H9 (cell line): Measurements from ENCODE around the gene ADGRB3. TPM values are rescaled to one million over a fixed set of nuclear protein-coding genes. Genes with fewer than 3 reads are reported as not detected.

Source experiments
- DNase-seq: peaks from one replicate; pipeline ENCODE4 v3.0.0-alpha.2; 2017
- H2AFZ ChIP-seq: one replicate; pipeline ENCODE4 v1.6.1; 2013; ENCODE audit warnings: mild to moderate bottlenecking, low read length, control low read depth, moderate library complexity
- H2AK5ac ChIP-seq: 2 replicates; pipeline ENCODE4 v1.6.1; 2013; ENCODE audit warnings: low read length, control low read depth, mixed read lengths; ENCODE audit not compliant: insufficient read length
- H2BK120ac ChIP-seq: one replicate; pipeline ENCODE4 v1.6.1; 2013; ENCODE audit warnings: low read depth, mild to moderate bottlenecking, low read length, control low read depth, inconsistent platforms; ENCODE audit not compliant: poor library complexity, severe bottlenecking
- H2BK12ac ChIP-seq: 2 replicates; pipeline ENCODE4 v1.6.1; 2013; ENCODE audit warnings: low read length, control low read depth, mixed read lengths, low read depth; ENCODE audit not compliant: insufficient read length
- H2BK15ac ChIP-seq: 2 replicates; pipeline ENCODE4 v1.6.1; 2013; ENCODE audit warnings: low read depth, low read length, control low read depth
- H2BK20ac ChIP-seq: one replicate; pipeline ENCODE4 v1.6.1; 2013; ENCODE audit warnings: low read depth, mild to moderate bottlenecking, low read length, control low read depth, inconsistent platforms; ENCODE audit not compliant: poor library complexity, severe bottlenecking
- H2BK5ac ChIP-seq: 2 replicates; pipeline ENCODE4 v1.6.1; 2013; ENCODE audit warnings: low read length, control low read depth, mixed read lengths; ENCODE audit not compliant: insufficient read length
- H3K14ac ChIP-seq: 2 replicates; pipeline ENCODE4 v1.6.1; 2013; ENCODE audit warnings: low read length, control low read depth; ENCODE audit not compliant: insufficient read depth
- H3K18ac ChIP-seq: 2 replicates; pipeline ENCODE4 v1.6.1; 2013; ENCODE audit warnings: low read depth, mild to moderate bottlenecking, mixed read lengths, low read length, control low read depth; ENCODE audit not compliant: insufficient read length
- H3K23ac ChIP-seq: 2 replicates; pipeline ENCODE4 v1.6.1; 2013; ENCODE audit warnings: low read length, control low read depth, mixed read lengths, low read depth; ENCODE audit not compliant: insufficient read length
- H3K23me2 ChIP-seq: 2 replicates; pipeline ENCODE4 v1.6.1; 2013; ENCODE audit warnings: low read depth, mild to moderate bottlenecking, mixed read lengths, low read length, control low read depth; ENCODE audit not compliant: insufficient read length, poor library complexity, severe bottlenecking
- H3K27ac ChIP-seq: 2 replicates; pipeline ENCODE4 v1.5.1; 2013; ENCODE audit warnings: low read length, control low read depth, mixed read lengths, low read depth; ENCODE audit not compliant: insufficient read length
- H3K27me3 ChIP-seq: 2 replicates; pipeline ENCODE4 v1.6.1; 2013; ENCODE audit warnings: low read length, control low read depth, inconsistent platforms; ENCODE audit not compliant: insufficient read depth
- H3K4ac ChIP-seq: 2 replicates; pipeline ENCODE4 v1.6.1; 2013; ENCODE audit warnings: low read depth, mild to moderate bottlenecking, control low read depth, inconsistent platforms, low read length, moderate library complexity
- H3K4me1 ChIP-seq: 2 replicates; pipeline ENCODE4 v1.6.1; 2013; ENCODE audit warnings: low read length, control low read depth, inconsistent platforms; ENCODE audit not compliant: insufficient read depth
- H3K4me2 ChIP-seq: 2 replicates; pipeline ENCODE4 v1.6.1; 2013; ENCODE audit warnings: low read length, control low read depth, mixed read lengths; ENCODE audit not compliant: insufficient read length, insufficient read depth
- H3K56ac ChIP-seq: 2 replicates; pipeline ENCODE4 v1.6.1; 2013; ENCODE audit warnings: low read depth, mild to moderate bottlenecking, mixed read lengths, low read length, control low read depth; ENCODE audit not compliant: insufficient read length
- H3K79me1 ChIP-seq: 2 replicates; pipeline ENCODE4 v1.6.1; 2013; ENCODE audit warnings: low read depth, mild to moderate bottlenecking, moderate library complexity, low read length, control low read depth, inconsistent platforms; ENCODE audit not compliant: insufficient read depth, poor library complexity, severe bottlenecking
- H3K79me2 ChIP-seq: 2 replicates; pipeline ENCODE4 v1.6.1; 2013; ENCODE audit warnings: low read length, control low read depth, inconsistent platforms; ENCODE audit not compliant: insufficient read depth
- H3K9ac ChIP-seq: 2 replicates; pipeline ENCODE4 v1.6.1; 2013; ENCODE audit warnings: low read length, control low read depth, mixed read lengths; ENCODE audit not compliant: insufficient read length; ENCODE audit errors: extremely low read depth
- H3K9me3 ChIP-seq: one replicate; pipeline ENCODE4 v1.6.1; 2013; ENCODE audit warnings: low read depth, low read length, inconsistent platforms; ENCODE audit not compliant: control insufficient read depth
- H3T11ph ChIP-seq: one replicate; pipeline ENCODE4 v1.6.1; 2013; ENCODE audit warnings: mild to moderate bottlenecking, low read length, control low read depth, inconsistent platforms
- H4K20me1 ChIP-seq: one replicate; pipeline ENCODE4 v1.6.1; 2013; ENCODE audit not compliant: control insufficient read depth, insufficient read length, insufficient read depth
- H4K5ac ChIP-seq: 2 replicates; pipeline ENCODE4 v1.6.1; 2013; ENCODE audit warnings: low read depth, mild to moderate bottlenecking, mixed read lengths, low read length, control low read depth; ENCODE audit not compliant: insufficient read length
- H4K8ac ChIP-seq: replicated peaks from 2 replicates; pipeline ENCODE4 v1.6.1; 2013; ENCODE audit warnings: low read length, control low read depth, mixed read lengths, low read depth; ENCODE audit not compliant: insufficient read length
- H4K91ac ChIP-seq: 2 replicates; pipeline ENCODE4 v1.6.1; 2013; ENCODE audit warnings: low read depth, mild to moderate bottlenecking, moderate library complexity, mixed read lengths, low read length, control low read depth; ENCODE audit not compliant: insufficient read length
- H3K27ac Mint-ChIP-seq, 3 experiments: 2 replicates in 2 of 3; 3 replicates in 1 of 3; pipeline ENCODE4 v1.8.0; 2020 to 2021; ENCODE audit warnings: mixed read lengths in 3 of 3, mild to moderate bottlenecking in 1 of 3, moderate library complexity in 1 of 3
- H3K27me3 Mint-ChIP-seq: 2 replicates; pipeline ENCODE4 v1.8.0; 2021; ENCODE audit warnings: low read depth, mild to moderate bottlenecking, moderate library complexity, mixed read lengths
- H3K36me3 Mint-ChIP-seq, 3 experiments: 2 replicates in 2 of 3; 3 replicates in 1 of 3; pipeline ENCODE4 v1.8.0; 2020 to 2021; ENCODE audit warnings: low read depth in 3 of 3, mixed read lengths in 3 of 3; ENCODE audit not compliant: insufficient read depth in 1 of 3
- H3K4me1 Mint-ChIP-seq, 2 experiments: 2 replicates each; pipeline ENCODE4 v1.8.0; 2020; ENCODE audit warnings: mixed read lengths in 2 of 2
- H3K4me3 Mint-ChIP-seq, 2 experiments: 2 replicates in 1 of 2; 3 replicates in 1 of 2; pipeline ENCODE4 v1.8.0; 2020 to 2021; ENCODE audit warnings: mild to moderate bottlenecking in 2 of 2, mixed read lengths in 2 of 2, moderate library complexity in 1 of 2
- H3K9me3 Mint-ChIP-seq, 2 experiments: 2 replicates in 1 of 2; 3 replicates in 1 of 2; pipeline ENCODE4 v1.8.0; 2020; ENCODE audit warnings: mild to moderate bottlenecking in 2 of 2, mixed read lengths in 2 of 2, moderate library complexity in 1 of 2
- WGBS: extraction: QIAGEN DNeasy Blood & Tissue Kit; methylation state at CpG from one replicate; pipeline ENCODE4 v1.1.7; 2013; ENCODE audit warnings: missing lambda C conversion rate, low lambda C conversion rate, mixed read lengths; ENCODE audit not compliant: insufficient read length; ENCODE audit errors: extremely low coverage; 5-methylcytosine and 5-hydroxymethylcytosine counted together
- total RNA-seq: library from RNA; stranded (reverse); gene quantifications from 2 replicates; pipeline ENCODE4 v1.2.1, GENCODE V29; 2021
- TF ChIP-seq, protein P1 (sequence below): fragments of 200-600 bp; sonication (generic); conservative IDR thresholded peaks from 3 replicates; pipeline ENCODE4 v1.8.0; 2021; ENCODE audit warnings: antibody characterized with exemption, mild to moderate bottlenecking

The ADGRB3 gene
- total RNA-seq, 1 experiment from 2014 or later: 0.37 TPM

DNA sequence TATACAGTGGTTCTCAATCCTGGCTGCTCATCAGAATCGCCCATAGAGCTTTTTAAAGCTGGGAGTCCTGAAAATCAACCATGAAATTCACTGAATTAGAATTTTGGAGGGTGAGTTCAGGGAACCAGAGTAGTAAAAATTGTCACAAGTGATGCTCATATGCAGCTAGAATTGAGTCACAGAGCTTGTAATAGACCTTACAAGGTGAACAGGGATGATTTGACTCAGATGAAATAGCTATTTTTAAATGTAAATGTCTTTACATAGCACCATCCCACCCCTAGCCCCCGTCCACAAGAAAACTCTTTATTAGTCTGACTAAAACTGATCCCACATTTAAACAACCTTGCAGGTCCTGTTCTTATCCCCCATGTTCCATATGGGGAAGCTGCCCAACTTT lies 630.0 kb downstream of the ADGRB3 start:
- TF ChIP-seq, protein P1, sequence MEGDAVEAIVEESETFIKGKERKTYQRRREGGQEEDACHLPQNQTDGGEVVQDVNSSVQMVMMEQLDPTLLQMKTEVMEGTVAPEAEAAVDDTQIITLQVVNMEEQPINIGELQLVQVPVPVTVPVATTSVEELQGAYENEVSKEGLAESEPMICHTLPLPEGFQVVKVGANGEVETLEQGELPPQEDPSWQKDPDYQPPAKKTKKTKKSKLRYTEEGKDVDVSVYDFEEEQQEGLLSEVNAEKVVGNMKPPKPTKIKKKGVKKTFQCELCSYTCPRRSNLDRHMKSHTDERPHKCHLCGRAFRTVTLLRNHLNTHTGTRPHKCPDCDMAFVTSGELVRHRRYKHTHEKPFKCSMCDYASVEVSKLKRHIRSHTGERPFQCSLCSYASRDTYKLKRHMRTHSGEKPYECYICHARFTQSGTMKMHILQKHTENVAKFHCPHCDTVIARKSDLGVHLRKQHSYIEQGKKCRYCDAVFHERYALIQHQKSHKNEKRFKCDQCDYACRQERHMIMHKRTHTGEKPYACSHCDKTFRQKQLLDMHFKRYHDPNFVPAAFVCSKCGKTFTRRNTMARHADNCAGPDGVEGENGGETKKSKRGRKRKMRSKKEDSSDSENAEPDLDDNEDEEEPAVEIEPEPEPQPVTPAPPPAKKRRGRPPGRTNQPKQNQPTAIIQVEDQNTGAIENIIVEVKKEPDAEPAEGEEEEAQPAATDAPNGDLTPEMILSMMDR: no peak
- H2AK5ac ChIP-seq: no peak overlapping the region
- no peak overlapping the region for H2BK5ac ChIP-seq
- no peaks in the 10 kb centered on the region for H3K9me3 ChIP-seq
- no peak overlapping the region for H3K14ac ChIP-seq
- H3K9ac ChIP-seq: no peak overlapping the region
- no peaks in the 10 kb centered on the region for H3K79me2 ChIP-seq
- no peak overlapping the region for H3K27ac ChIP-seq
- H2BK20ac ChIP-seq: no peak overlapping the region
- H3K4me3 Mint-ChIP-seq: no peak overlapping the region
- no CpG with 5 or more reads among the region's 2 CpGs for WGBS
- no peak overlapping the region for H3K4ac ChIP-seq
- H4K5ac ChIP-seq: no peak overlapping the region
- H3K23me2 ChIP-seq: no peaks in the 10 kb centered on the region
- no peak overlapping the region for H3K23ac ChIP-seq
- no peaks in the 10 kb centered on the region for H4K20me1 ChIP-seq
- no peak overlapping the region for H2BK120ac ChIP-seq
- H4K8ac ChIP-seq: no peak overlapping the region
- H4K91ac ChIP-seq: no peak overlapping the region
- H3K56ac ChIP-seq: no peak overlapping the region
- no peaks in the 10 kb centered on the region for H3K4me1 Mint-ChIP-seq
- H3K18ac ChIP-seq: no peak overlapping the region
- H2AFZ ChIP-seq: no peak overlapping the region
- no peaks in the 10 kb centered on the region; the same call in 1 of the 2 replicates for H3K4me1 ChIP-seq
- H3K27ac Mint-ChIP-seq: no peak overlapping the region
- no peak for DNase-seq
- H3K27me3 ChIP-seq: no peaks in the 10 kb centered on the region
- no peaks in the 10 kb centered on the region for H3K27me3 Mint-ChIP-seq
- H3K79me1 ChIP-seq: no peaks in the 10 kb centered on the region
- no peak overlapping the region for H2BK15ac ChIP-seq
- no peak overlapping the region for H2BK12ac ChIP-seq
- no peak overlapping the region for H3T11ph ChIP-seq
- no peak overlapping the region for H3K4me2 ChIP-seq
- peaks cover 0 to 11% (median 0%) of the 10 kb centered on the region in 3 experiments; a peak in 2 of 7 replicates for H3K36me3 Mint-ChIP-seq
- peaks cover 0 to 4% of the 10 kb centered on the region in 2 experiments; a peak in 3 of 5 replicates for H3K9me3 Mint-ChIP-seq
